H1 (cell line): ENCODE results near the gene CASQ2. TPM values are rescaled to one million over a fixed set of nuclear protein-coding genes. Genes with fewer than 3 reads are reported as not detected.

Experiments used
- polyA plus RNA-seq, 7 experiments: library from polyadenylated mRNA; depleted of rRNA in 3 of 7; stranded (reverse) in 5 of 7; unstranded in 2 of 7; fragments of >200 nt in 5 of 7; fragments of 200-250 nt in 2 of 7; gene quantifications; 1 replicate in 5 of 7; 2 replicates in 1 of 7; 4 replicates in 1 of 7; pipeline versions ENCODE4 v1.2.1 to v1.2.3, GENCODE V29; 2011 to 2013; ENCODE audit warnings: missing spikeins in 2 of 7, mixed read lengths in 2 of 7
- total RNA-seq: library from RNA; stranded (reverse); fragmentation: NEBNext Ultra II Directional; extraction: Animal tissue kit (Norgen Biotek cat#: 25700); gene quantifications from 2 replicates; pipeline ENCODE4 v1.2.1, GENCODE V29; 2021
- TF ChIP-seq, protein P1 (sequence below): IDR thresholded peaks from 2 replicates; pipeline ENCODE4 v1.6.1; 2012; ENCODE audit warnings: inconsistent platforms
- TF ChIP-seq, protein P2 (sequence below): IDR thresholded peaks from 2 replicates; pipeline ENCODE4 v1.6.1; 2011; ENCODE audit warnings: low read length, improper control_type of control experiment
- TF ChIP-seq, protein P3 (sequence below), 3 experiments: IDR thresholded peaks; 1 replicate in 2 of 3; 2 replicates in 1 of 3; pipeline versions ENCODE4 v1.5.1 to v1.6.1; 2011; ENCODE audit warnings: low read length in 3 of 3, mild to moderate bottlenecking in 3 of 3, inconsistent platforms in 2 of 3, low read depth in 1 of 3, moderate library complexity in 1 of 3; ENCODE audit not compliant: insufficient read depth in 1 of 3; ENCODE audit errors: control extremely low read depth in 1 of 3

Gene CASQ2
- total and polyA plus RNA-seq, 2 of the 8 experiments (the other 6 are each of a cell fraction or from before 2014, with no cell fraction given), result not detected

DNA sequence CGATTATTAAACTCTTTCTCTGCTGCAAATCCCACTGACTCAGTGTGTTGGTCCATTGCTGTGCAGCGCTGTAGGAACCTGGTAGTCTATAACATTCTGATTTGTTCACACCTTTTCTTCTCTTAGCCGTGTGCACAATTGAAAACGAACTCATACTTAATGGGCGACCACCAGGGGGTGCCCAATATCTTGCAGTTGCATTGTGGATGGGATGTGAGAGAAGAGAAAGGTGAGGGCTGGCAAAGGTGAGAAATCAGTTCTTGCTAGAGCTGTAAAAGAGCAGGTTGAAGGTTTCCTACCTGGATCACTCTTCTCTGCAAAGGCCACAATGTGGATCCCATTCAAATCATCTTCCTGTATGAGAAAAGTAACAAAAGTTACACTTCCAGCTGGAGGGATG, 51.0 kb downstream of the CASQ2 start (continued):
- TF ChIP-seq, protein P1, sequence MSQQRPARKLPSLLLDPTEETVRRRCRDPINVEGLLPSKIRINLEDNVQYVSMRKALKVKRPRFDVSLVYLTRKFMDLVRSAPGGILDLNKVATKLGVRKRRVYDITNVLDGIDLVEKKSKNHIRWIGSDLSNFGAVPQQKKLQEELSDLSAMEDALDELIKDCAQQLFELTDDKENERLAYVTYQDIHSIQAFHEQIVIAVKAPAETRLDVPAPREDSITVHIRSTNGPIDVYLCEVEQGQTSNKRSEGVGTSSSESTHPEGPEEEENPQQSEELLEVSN, result peak; percentile 59; the same call in 1 of the 2 replicates
- TF ChIP-seq, protein P2, sequence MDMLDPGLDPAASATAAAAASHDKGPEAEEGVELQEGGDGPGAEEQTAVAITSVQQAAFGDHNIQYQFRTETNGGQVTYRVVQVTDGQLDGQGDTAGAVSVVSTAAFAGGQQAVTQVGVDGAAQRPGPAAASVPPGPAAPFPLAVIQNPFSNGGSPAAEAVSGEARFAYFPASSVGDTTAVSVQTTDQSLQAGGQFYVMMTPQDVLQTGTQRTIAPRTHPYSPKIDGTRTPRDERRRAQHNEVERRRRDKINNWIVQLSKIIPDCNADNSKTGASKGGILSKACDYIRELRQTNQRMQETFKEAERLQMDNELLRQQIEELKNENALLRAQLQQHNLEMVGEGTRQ, result no peak
- TF ChIP-seq, protein P3, sequence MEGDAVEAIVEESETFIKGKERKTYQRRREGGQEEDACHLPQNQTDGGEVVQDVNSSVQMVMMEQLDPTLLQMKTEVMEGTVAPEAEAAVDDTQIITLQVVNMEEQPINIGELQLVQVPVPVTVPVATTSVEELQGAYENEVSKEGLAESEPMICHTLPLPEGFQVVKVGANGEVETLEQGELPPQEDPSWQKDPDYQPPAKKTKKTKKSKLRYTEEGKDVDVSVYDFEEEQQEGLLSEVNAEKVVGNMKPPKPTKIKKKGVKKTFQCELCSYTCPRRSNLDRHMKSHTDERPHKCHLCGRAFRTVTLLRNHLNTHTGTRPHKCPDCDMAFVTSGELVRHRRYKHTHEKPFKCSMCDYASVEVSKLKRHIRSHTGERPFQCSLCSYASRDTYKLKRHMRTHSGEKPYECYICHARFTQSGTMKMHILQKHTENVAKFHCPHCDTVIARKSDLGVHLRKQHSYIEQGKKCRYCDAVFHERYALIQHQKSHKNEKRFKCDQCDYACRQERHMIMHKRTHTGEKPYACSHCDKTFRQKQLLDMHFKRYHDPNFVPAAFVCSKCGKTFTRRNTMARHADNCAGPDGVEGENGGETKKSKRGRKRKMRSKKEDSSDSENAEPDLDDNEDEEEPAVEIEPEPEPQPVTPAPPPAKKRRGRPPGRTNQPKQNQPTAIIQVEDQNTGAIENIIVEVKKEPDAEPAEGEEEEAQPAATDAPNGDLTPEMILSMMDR (IDR thresholded peaks at IDR 0.05; ENCODE audit: control extremely low read depth in 1 of 3, insufficient read depth in 1 of 3, low read depth in 1 of 3, low read length in 3 of 3), result peak; percentile 35 to 83 (median 68)
- TF ChIP-seq, all 59 proteins: peak for 4
